Measurements from ENCODE around the gene ZC3HAV1.

The ZC3HAV1 gene

GRCh38 chr7:139119486-139119849, 9.9 kb upstream of the ZC3HAV1 start:
- no peaks in the 10 kb centered on the region for H3K36me3 Mint-ChIP-seq (ENCODE audit: low read depth)
- no peak overlapping the region for H3K4me3 Mint-ChIP-seq
- H3K27me3 Mint-ChIP-seq (ENCODE audit: low read depth, poor library complexity) = peaks cover 10% of the 10 kb centered on the region
- no peak overlapping the region for H3K27ac Mint-ChIP-seq
- no peak for DNase-seq
- no peak for TF ChIP-seq CTCF (IDR thresholded peaks at IDR 0.05)
- H3K4me1 Mint-ChIP-seq = peaks cover 11% of the 10 kb centered on the region
- no peaks in the 10 kb centered on the region for H3K9me3 Mint-ChIP-seq

- H3K27ac Mint-ChIP-seq = no peak overlapping the region
- H3K4me3 Mint-ChIP-seq = no peak overlapping the region
These were observed 9.4 kb upstream of the ZC3HAV1 start for GRCh38 chr7:139118805-139119485.

GRCh38 chr7:139118234-139118804, 8.8 kb upstream of the ZC3HAV1 start:
- DNase-seq = no peak
- Mint-ChIP-seq H3K9me3 (no peaks in the 10 kb centered on the region), H3K27ac (no peak overlapping the region), H3K4me1 (peaks cover 11% of the 10 kb centered on the region), H3K27me3 (ENCODE audit: low read depth, poor library complexity) (peaks cover 12% of the 10 kb centered on the region), H3K36me3 (ENCODE audit: low read depth) (no peaks in the 10 kb centered on the region), H3K4me3 (no peak overlapping the region)
- no peak for TF ChIP-seq CTCF (IDR thresholded peaks at IDR 0.05)

More at GRCh38 chr7:139118805-139119485, 9.4 kb upstream of the ZC3HAV1 start:
- no peak for DNase-seq
- peaks cover 13% of the 10 kb centered on the region for H3K27me3 Mint-ChIP-seq (ENCODE audit: low read depth, poor library complexity)
- H3K9me3 Mint-ChIP-seq = no peaks in the 10 kb centered on the region
- no peaks in the 10 kb centered on the region for H3K36me3 Mint-ChIP-seq (ENCODE audit: low read depth)
- no peak for TF ChIP-seq CTCF (IDR thresholded peaks at IDR 0.05)
- H3K4me1 Mint-ChIP-seq = peaks cover 11% of the 10 kb centered on the region

- DNase-seq = no peak
- H3K4me1 Mint-ChIP-seq = peaks cover 11% of the 10 kb centered on the region
- TF ChIP-seq CTCF (IDR thresholded peaks at IDR 0.05) = no peak
- H3K27me3 Mint-ChIP-seq (ENCODE audit: low read depth, poor library complexity) = peaks cover 15% of the 10 kb centered on the region
- no peak overlapping the region for H3K4me3 Mint-ChIP-seq
- H3K27ac Mint-ChIP-seq = no peak overlapping the region
- no peaks in the 10 kb centered on the region for H3K36me3 Mint-ChIP-seq (ENCODE audit: low read depth)
- H3K9me3 Mint-ChIP-seq = no peaks in the 10 kb centered on the region
These were observed 8.2 kb upstream of the ZC3HAV1 start for GRCh38 chr7:139117599-139118233.

- Mint-ChIP-seq H3K4me3 (no peak overlapping the region), H3K27ac (no peak overlapping the region)
These were observed 7.5 kb upstream of the ZC3HAV1 start for GRCh38 chr7:139116999-139117398.

More at GRCh38 chr7:139116999-139117398, 7.5 kb upstream of the ZC3HAV1 start:
- no peak for TF ChIP-seq CTCF (IDR thresholded peaks at IDR 0.05)
- DNase-seq = no peak
- H3K27me3 Mint-ChIP-seq (ENCODE audit: low read depth, poor library complexity) = peaks cover 17% of the 10 kb centered on the region
- peaks cover 11% of the 10 kb centered on the region for H3K4me1 Mint-ChIP-seq
- H3K9me3 Mint-ChIP-seq = no peaks in the 10 kb centered on the region
- H3K36me3 Mint-ChIP-seq (ENCODE audit: low read depth) = no peaks in the 10 kb centered on the region

Data from nephron progenitor cell (in vitro differentiated cells).